HepG2 (cell line): Measurements from ENCODE around the gene IRGQ. TPM values are rescaled to one million over a fixed set of nuclear protein-coding genes. Genes with fewer than 3 reads are reported as not detected.
A peak's percentile ranks its signal among the peaks of the same experiment; 100 is the strongest.

Experiments used
- ARNTL ChIP-seq: sonication (generic); formaldehyde crosslinking; IDR thresholded peaks from 2 replicates; pipeline ENCODE4 v1.4.0; 2020; ENCODE audit warnings: mild to moderate bottlenecking, missing genetic modification reagents
- CREM ChIP-seq, 2 experiments: sonication (generic) in 1 of 2; formaldehyde crosslinking in 1 of 2; IDR thresholded peaks; 2 replicates each; pipeline versions ENCODE4 v1.4.0 to v1.6.1; 2016 to 2020; ENCODE audit warnings: antibody characterized with exemption in 1 of 2, mild to moderate bottlenecking in 1 of 2, missing genetic modification reagents in 1 of 2
- EP300 ChIP-seq, 3 experiments: sonication (generic) in 1 of 3; formaldehyde crosslinking in 1 of 3; IDR thresholded peaks; 2 replicates each; pipeline versions ENCODE4 v1.5.1 to v1.6.1; 2011 to 2020; ENCODE audit warnings: low read depth in 2 of 3, low read length in 2 of 3, borderline replicate concordance in 1 of 3, improper control_type of control experiment in 1 of 3, mild to moderate bottlenecking in 1 of 3, missing genetic modification reagents in 1 of 3, moderate library complexity in 1 of 3
- ESRRA ChIP-seq: sonication (generic); formaldehyde crosslinking; IDR thresholded peaks from 2 replicates; pipeline ENCODE4 v1.5.1; 2020; ENCODE audit warnings: mild to moderate bottlenecking, low read depth, missing genetic modification reagents
- HMGXB3 ChIP-seq: sonication (generic); formaldehyde crosslinking; IDR thresholded peaks from 2 replicates; pipeline ENCODE4 v1.4.0; 2020; ENCODE audit warnings: missing genetic modification reagents, borderline replicate concordance
- HNRNPK ChIP-seq: fragments of 200-400 bp; formaldehyde crosslinking; IDR thresholded peaks from 2 replicates; pipeline ENCODE4 v1.6.1; 2018; ENCODE audit warnings: low read length, low read depth, moderate library complexity, mild to moderate bottlenecking; ENCODE audit not compliant: poor library complexity, severe bottlenecking
- NKX3-1 ChIP-seq: sonication (generic); formaldehyde crosslinking; IDR thresholded peaks from 2 replicates; pipeline ENCODE4 v1.5.0; 2020; ENCODE audit warnings: missing genetic modification reagents
- PRDM10 ChIP-seq: sonication (generic); formaldehyde crosslinking; IDR thresholded peaks from 2 replicates; pipeline ENCODE4 v1.4.0; 2020; ENCODE audit warnings: low read depth, missing genetic modification reagents
- PRDM4 ChIP-seq: sonication (generic); formaldehyde crosslinking; IDR thresholded peaks from 2 replicates; pipeline ENCODE4 v1.9.0; 2021; ENCODE audit warnings: missing genetic modification reagents, borderline replicate concordance
- ZFP41 ChIP-seq: sonication (generic); formaldehyde crosslinking; IDR thresholded peaks from 2 replicates; pipeline ENCODE4 v1.4.0; 2020; ENCODE audit warnings: mild to moderate bottlenecking, missing genetic modification reagents, borderline replicate concordance
- ZMAT3 ChIP-seq: sonication (generic); formaldehyde crosslinking; conservative IDR thresholded peaks from 2 replicates; pipeline ENCODE4 v1.7.0; 2021; ENCODE audit warnings: missing genetic modification reagents
- ZZZ3 ChIP-seq: sonication (generic); formaldehyde crosslinking; IDR thresholded peaks from 2 replicates; pipeline ENCODE4 v1.4.0; 2020; ENCODE audit warnings: missing genetic modification reagents, mild to moderate bottlenecking, borderline replicate concordance
- polyA plus RNA-seq, 8 experiments: library from polyadenylated mRNA; depleted of rRNA in 3 of 8; stranded (reverse) in 7 of 8; unstranded in 1 of 8; fragments of >200 nt; fragmentation: Illumina TruSeq in 4 of 8; extraction: Trizol in 4 of 8; gene quantifications; 2 replicates each; pipeline versions ENCODE4 v1.2.1 to v1.2.3, GENCODE V29; 2011 to 2016; ENCODE audit warnings: low read depth in 4 of 8, missing spikeins in 1 of 8, mixed read lengths in 1 of 8; ENCODE audit not compliant: insufficient read depth in 1 of 8
- total RNA-seq, 5 experiments: library from RNA; depleted of rRNA; stranded (reverse); fragments of >200 nt; fragmentation: Illumina TruSeq; extraction: Trizol; gene quantifications; 2 replicates each; pipeline ENCODE4 v1.2.3, GENCODE V29; 2016; ENCODE audit warnings: low read depth in 1 of 5
- TF ChIP-seq, protein P1 (sequence below): sonication (generic); formaldehyde crosslinking; IDR thresholded peaks from 2 replicates; pipeline ENCODE4 v1.4.0; 2020; ENCODE audit warnings: missing genetic modification reagents, mild to moderate bottlenecking, borderline replicate concordance

The IRGQ gene
- total and polyA plus RNA-seq, 2 of the 13 experiments (the other 11 are each of a cell fraction or from before 2014, with no cell fraction given): 11.6 to 12.4 TPM

DNA sequence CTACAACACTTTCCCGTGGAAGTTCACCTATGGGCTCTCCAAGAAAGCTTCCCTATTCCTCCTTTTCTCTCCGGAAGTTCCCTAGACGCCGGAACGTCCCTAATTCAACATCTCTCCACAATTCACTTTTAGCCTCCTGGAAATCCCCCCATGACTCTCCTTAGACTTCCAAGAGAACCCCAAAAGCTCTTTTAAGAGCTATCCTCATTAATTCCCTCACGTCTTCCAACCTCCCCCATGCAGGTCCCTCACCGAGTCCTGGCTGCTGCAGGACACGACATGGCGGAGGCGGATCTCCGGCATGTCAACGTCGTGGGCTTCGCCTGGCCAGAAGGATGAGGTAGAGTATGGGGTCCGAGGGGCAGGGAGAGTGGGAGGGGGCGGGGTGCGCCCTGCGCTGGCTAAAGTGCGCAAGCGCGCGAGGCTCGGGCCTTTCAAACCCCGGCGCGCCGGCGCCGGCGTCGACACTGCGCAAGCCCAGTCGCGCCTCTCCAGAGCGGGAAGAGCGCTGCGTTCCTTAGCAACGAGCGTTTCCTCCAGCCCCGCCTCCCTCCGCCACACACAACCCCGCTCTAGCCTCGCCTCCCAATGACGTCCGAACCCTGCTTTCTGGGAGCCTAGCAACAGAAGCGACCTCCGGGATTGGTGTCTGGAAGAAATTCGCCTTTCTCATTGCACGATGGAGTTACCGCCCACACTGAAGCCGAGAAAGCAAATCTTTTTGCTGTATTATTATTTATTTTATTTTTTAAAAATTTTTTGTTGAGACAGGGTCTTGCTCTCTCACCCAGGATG, 20.6 kb downstream of the IRGQ start, which contains the start of the genes PINLYP and XRCC1 (continued):
- TF ChIP-seq EP300 (IDR thresholded peaks at IDR 0.05; ENCODE audit: low read depth in 2 of 2, low read length in 2 of 2): 0 out of 4 replicates have a peak, but pooled peaks of 1 of the 2 experiments have one; percentile 17
- TF ChIP-seq EP300 (CRISPR knock-in tag; IDR thresholded peaks at IDR 0.05; ENCODE audit: borderline replicate concordance): no peak
- peak; percentile 93 for TF ChIP-seq HNRNPK
- no peak for TF ChIP-seq NKX3-1 (CRISPR knock-in tag)
- TF ChIP-seq ZZZ3 (CRISPR knock-in tag): no peak
- TF ChIP-seq PRDM4 (CRISPR knock-in tag): no peak
- TF ChIP-seq ARNTL (CRISPR knock-in tag): no peak
- TF ChIP-seq PRDM10 (CRISPR knock-in tag): no peak
- peak; percentile 78 for TF ChIP-seq CREM (IDR thresholded peaks at IDR 0.05)
- no peak for TF ChIP-seq CREM (CRISPR knock-in tag; IDR thresholded peaks at IDR 0.05)
- TF ChIP-seq HMGXB3 (CRISPR knock-in tag): peak; percentile 97
- TF ChIP-seq, protein P1, sequence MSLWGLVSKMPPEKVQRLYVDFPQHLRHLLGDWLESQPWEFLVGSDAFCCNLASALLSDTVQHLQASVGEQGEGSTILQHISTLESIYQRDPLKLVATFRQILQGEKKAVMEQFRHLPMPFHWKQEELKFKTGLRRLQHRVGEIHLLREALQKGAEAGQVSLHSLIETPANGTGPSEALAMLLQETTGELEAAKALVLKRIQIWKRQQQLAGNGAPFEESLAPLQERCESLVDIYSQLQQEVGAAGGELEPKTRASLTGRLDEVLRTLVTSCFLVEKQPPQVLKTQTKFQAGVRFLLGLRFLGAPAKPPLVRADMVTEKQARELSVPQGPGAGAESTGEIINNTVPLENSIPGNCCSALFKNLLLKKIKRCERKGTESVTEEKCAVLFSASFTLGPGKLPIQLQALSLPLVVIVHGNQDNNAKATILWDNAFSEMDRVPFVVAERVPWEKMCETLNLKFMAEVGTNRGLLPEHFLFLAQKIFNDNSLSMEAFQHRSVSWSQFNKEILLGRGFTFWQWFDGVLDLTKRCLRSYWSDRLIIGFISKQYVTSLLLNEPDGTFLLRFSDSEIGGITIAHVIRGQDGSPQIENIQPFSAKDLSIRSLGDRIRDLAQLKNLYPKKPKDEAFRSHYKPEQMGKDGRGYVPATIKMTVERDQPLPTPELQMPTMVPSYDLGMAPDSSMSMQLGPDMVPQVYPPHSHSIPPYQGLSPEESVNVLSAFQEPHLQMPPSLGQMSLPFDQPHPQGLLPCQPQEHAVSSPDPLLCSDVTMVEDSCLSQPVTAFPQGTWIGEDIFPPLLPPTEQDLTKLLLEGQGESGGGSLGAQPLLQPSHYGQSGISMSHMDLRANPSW (CRISPR knock-in tag): no peak
- TF ChIP-seq ESRRA (CRISPR knock-in tag): no peak
- TF ChIP-seq ZMAT3: no peak
- TF ChIP-seq ZFP41 (CRISPR knock-in tag): no peak
